Spleen (tissue), 11 donors: ENCODE results near the gene GPRC5C. TPM values are rescaled to one million over a fixed set of nuclear protein-coding genes. Genes with fewer than 3 reads are reported as not detected.

Source experiments
- DNase-seq: peaks from one replicate; pipeline ENCODE4 v3.0.0-alpha.2; 2020
- H3K27ac ChIP-seq, 8 donors: fragments of 200-600 bp; sonication (generic) in 7 of 8; 1 replicate in 4 of 8; 2 replicates in 4 of 8; pipeline versions ENCODE4 v1.5.0 to v1.8.0; 2016 to 2021; ENCODE audit warnings: inconsistent platforms in 4 of 8, mild to moderate bottlenecking in 4 of 8, moderate library complexity in 1 of 8
- H3K27me3 ChIP-seq, 7 donors: fragments of 200-600 bp; sonication (generic) in 6 of 7; replicated peaks in 1 of 7; 1 replicate in 4 of 7; 2 replicates in 3 of 7; pipeline versions ENCODE4 v1.5.0 to v1.8.0; 2016 to 2021; ENCODE audit warnings: inconsistent platforms in 3 of 7, mild to moderate bottlenecking in 1 of 7
- H3K36me3 ChIP-seq, 6 donors: fragments of 200-600 bp; sonication (generic) in 5 of 6; 1 replicate in 4 of 6; 2 replicates in 2 of 6; pipeline versions ENCODE4 v1.5.0 to v1.8.0; 2016 to 2021; ENCODE audit warnings: inconsistent platforms in 2 of 6
- H3K4me1 ChIP-seq, 6 donors: fragments of 200-600 bp; sonication (generic) in 5 of 6; 1 replicate in 3 of 6; 2 replicates in 3 of 6; pipeline versions ENCODE4 v1.5.0 to v1.8.0; 2016 to 2021; ENCODE audit warnings: inconsistent platforms in 3 of 6
- H3K4me3 ChIP-seq, 8 donors: fragments of 200-600 bp; sonication (generic) in 7 of 8; 1 replicate in 4 of 8; 2 replicates in 4 of 8; pipeline versions ENCODE4 v1.5.0 to v1.8.0; 2016 to 2021; ENCODE audit warnings: inconsistent platforms in 4 of 8, mild to moderate bottlenecking in 4 of 8, moderate library complexity in 2 of 8
- H3K9me3 ChIP-seq, 8 donors: fragments of 200-600 bp; sonication (generic) in 7 of 8; 1 replicate in 4 of 8; 2 replicates in 4 of 8; pipeline versions ENCODE4 v1.5.0 to v1.8.0; 2016 to 2021; ENCODE audit warnings: inconsistent platforms in 4 of 8
- POLR2A ChIP-seq, 3 donors: fragments of 450-650 bp; IDR thresholded peaks; one replicate each; pipeline ENCODE4 v1.5.1; 2017; ENCODE audit warnings: antibody characterized with exemption in 3 of 3, mild to moderate bottlenecking in 1 of 3
- POLR2AphosphoS5 ChIP-seq, 3 donors: sonication (generic); formaldehyde crosslinking; IDR thresholded peaks; one replicate each; pipeline ENCODE4 v1.5.1; 2017; ENCODE audit warnings: antibody characterized with exemption in 3 of 3
- WGBS, 5 donors: extraction: QIAGEN DNeasy Blood & Tissue Kit in 3 of 5; methylation state at CpG; one replicate each; pipeline versions ENCODE4 v1.1.5 to v1.1.7; 2013 to 2018; 5-methylcytosine and 5-hydroxymethylcytosine counted together
- intact Hi-C: fragments of 100-400 bp; cut with DNase I; formaldehyde crosslinking; loops from one replicate; pipeline ENCODE4 v1.15.0; 2023; ENCODE audit warnings: low total_unique reads
- polyA plus RNA-seq, 3 donors: library from polyadenylated mRNA; stranded (reverse); fragments of 200-250 nt; gene quantifications; one replicate each; pipeline ENCODE4 v1.2.1, GENCODE V29; 2013
- small RNA-seq, 4 donors: library from RNA; depleted of rRNA; stranded (forward); fragments of <200 nt; gene quantifications; one replicate each; pipeline ENCODE3, GENCODE V24; 2016
- total RNA-seq, 7 donors: library from RNA; depleted of rRNA in 3 of 7; stranded (reverse); fragments of >200 nt in 3 of 7; fragmentation: NEBNext Ultra II Directional in 4 of 7; extraction: Animal tissue kit (Norgen Biotek cat#: 25700) in 4 of 7; gene quantifications; one replicate each; pipeline versions ENCODE4 v1.1.0 to v1.2.1, GENCODE V29; 2016 to 2021
- TF ChIP-seq, protein P1 (sequence below), 11 experiments: fragments of 200-600 bp in 7 of 11; fragments of 450-650 bp in 4 of 11; sonication (generic) in 4 of 11; IDR thresholded peaks in 8 of 11; conservative IDR thresholded peaks in 3 of 11; 1 replicate in 7 of 11; 2 replicates in 4 of 11; pipeline versions ENCODE4 v1.4.0 to v1.8.0; 2016 to 2021; ENCODE audit warnings: antibody characterized with exemption in 11 of 11, inconsistent platforms in 4 of 11, mild to moderate bottlenecking in 1 of 11
- donor health status: healthy with polysubstance abuse.
- donor health status: DM: no; HTN: no; CAD: no; lungs with moderate emphysema.
- donor health status: DM: no; HTN: no; CAD: no.
- donor health status: Bipolar disorder and iron deficiency.
- donor health status: healthy.
- donor health status: DM: no; HTN: no; CAD: no.
- donor health status: DM: yes; HTN: yes; CAD: no.

The GPRC5C gene
- total and polyA plus RNA-seq, 10 donors, result 11.0 to 70.0 (median 28.6) TPM

DNA sequence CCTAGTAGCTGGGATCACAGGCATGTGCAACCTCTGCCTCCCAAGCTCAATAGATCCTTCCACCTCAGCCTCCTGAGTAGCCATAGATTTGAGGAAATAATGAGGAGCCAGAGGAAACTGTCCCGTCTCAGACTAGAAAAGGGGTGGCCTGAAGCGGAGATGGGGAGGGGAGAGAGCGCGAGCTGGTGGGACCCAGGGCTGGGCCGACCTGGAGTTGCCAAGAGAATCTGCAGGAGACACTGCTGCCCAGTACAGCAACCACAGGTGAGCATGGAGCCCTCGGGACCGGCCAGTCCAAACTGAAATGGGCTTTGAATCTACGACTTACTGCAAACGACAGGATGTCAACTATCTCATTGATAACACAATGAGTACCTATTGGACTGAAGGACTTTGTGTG is 58.8 kb downstream of the GPRC5C start:
- Histone ChIP-seq H3K36me3 (peaks cover 0 to 28% (median 0%) of the 10 kb centered on the region in 6 donors), H3K27me3 (no peaks in the 10 kb centered on the region), H3K27ac (peak overlapping the region in 1 of 8 donors; percentile 1), H3K4me3 (no peak overlapping the region), H3K9me3 (no peaks in the 10 kb centered on the region), H3K4me1 (peaks cover 0 to 26% (median 4%) of the 10 kb centered on the region in 6 donors)
- WGBS, 5 donors, result 82 to 90% (median 86%) methylated on average over 9 of the region's 9 CpGs
- no peak for DNase-seq
- intact Hi-C loops, result loop anchor here (10.0 kb wide), 1 partner anchor 116 kb away; no protein-coding TSS in a partner anchor
- TF ChIP-seq POLR2A (IDR thresholded peaks at IDR 0.05) (no peak), POLR2AphosphoS5 (IDR thresholded peaks at IDR 0.05) (peak in 1 of 3 donors; percentile 16)
- TF ChIP-seq, protein P1, sequence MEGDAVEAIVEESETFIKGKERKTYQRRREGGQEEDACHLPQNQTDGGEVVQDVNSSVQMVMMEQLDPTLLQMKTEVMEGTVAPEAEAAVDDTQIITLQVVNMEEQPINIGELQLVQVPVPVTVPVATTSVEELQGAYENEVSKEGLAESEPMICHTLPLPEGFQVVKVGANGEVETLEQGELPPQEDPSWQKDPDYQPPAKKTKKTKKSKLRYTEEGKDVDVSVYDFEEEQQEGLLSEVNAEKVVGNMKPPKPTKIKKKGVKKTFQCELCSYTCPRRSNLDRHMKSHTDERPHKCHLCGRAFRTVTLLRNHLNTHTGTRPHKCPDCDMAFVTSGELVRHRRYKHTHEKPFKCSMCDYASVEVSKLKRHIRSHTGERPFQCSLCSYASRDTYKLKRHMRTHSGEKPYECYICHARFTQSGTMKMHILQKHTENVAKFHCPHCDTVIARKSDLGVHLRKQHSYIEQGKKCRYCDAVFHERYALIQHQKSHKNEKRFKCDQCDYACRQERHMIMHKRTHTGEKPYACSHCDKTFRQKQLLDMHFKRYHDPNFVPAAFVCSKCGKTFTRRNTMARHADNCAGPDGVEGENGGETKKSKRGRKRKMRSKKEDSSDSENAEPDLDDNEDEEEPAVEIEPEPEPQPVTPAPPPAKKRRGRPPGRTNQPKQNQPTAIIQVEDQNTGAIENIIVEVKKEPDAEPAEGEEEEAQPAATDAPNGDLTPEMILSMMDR (IDR thresholded peaks at IDR 0.05 in 8 of 11, conservative IDR thresholded peaks at IDR 0.05 in 3 of 11), result no peak

DNA sequence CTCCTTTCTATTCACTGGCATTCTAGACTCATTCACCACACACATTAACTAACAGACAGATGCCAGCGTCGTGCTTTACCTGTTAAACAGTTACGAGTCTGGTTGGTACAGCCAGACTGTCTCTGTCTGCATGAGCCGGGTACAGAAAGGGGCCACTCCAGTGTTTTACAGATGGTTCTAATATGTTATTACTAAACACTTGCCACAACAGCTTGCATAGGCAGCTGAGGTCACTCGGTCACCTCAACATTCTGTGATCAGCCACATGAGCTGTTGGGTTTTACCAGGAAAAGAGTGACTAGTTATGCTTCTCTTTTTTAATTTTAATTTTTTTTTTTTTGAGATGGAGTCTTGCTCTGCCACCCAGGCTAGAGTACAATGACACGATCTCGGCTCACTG is 59.7 kb downstream of the GPRC5C start:
- 77 to 84% (median 81%) methylated on average over 7 of the region's 7 CpGs for WGBS, 5 donors
- no peak overlapping the region for H3K4me3 ChIP-seq
- peak overlapping the region in 3 of 8 donors; percentile 30 to 57 (median 37) for H3K27ac ChIP-seq
- peaks cover 0 to 26% (median 4%) of the 10 kb centered on the region in 6 donors for H3K4me1 ChIP-seq
- no peaks in the 10 kb centered on the region for H3K9me3 ChIP-seq
- no peaks in the 10 kb centered on the region for H3K27me3 ChIP-seq
- H3K36me3 ChIP-seq, result peaks cover 0 to 19% (median 0%) of the 10 kb centered on the region in 6 donors
- no peak for DNase-seq
- peak in 1 of 3 donors; percentile 39 for TF ChIP-seq POLR2AphosphoS5 (IDR thresholded peaks at IDR 0.05)
- TF ChIP-seq, protein P1 (IDR thresholded peaks at IDR 0.05 in 8 of 11, conservative IDR thresholded peaks at IDR 0.05 in 3 of 11), result no peak
- intact Hi-C loops, result loop anchor here (10.0 kb wide), 1 partner anchor 117 kb away; no protein-coding TSS in a partner anchor

DNA sequence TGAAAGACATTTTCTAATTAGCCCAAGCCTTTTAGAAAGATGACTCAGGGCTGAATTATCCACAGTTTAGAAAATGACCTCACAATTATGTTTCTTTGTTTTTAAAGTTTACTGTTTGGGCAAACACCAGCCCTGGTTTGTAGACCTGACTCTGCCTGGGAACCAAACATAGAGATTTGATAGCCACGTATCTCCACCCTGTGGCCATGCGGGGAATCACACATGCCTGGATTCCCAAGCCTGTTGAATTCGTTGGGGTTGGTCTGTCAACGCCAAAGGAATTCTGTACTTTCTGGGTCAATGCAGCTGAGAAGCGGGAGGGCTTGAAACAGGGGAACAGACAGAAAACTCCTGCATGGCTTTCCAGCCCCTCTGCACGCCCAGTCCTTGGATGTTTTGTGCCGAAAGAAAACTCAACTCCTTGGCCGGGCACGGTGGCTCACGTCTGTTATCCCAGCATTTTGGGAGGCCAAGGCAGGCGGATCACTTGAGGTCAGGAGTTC is 61.5 kb downstream of the GPRC5C start:
- Histone ChIP-seq H3K4me3 (no peak overlapping the region), H3K36me3 (peaks cover 0 to 3% (median 0%) of the 10 kb centered on the region in 6 donors), H3K27ac (peak overlapping the region in 1 of 8 donors; percentile 11), H3K4me1 (peaks cover 0 to 30% (median 4%) of the 10 kb centered on the region in 6 donors), H3K9me3 (no peaks in the 10 kb centered on the region), H3K27me3 (peaks cover 0 to 5% (median 0%) of the 10 kb centered on the region in 7 donors)
- DNase-seq, result peak; percentile 87
- TF ChIP-seq, protein P1 (IDR thresholded peaks at IDR 0.05 in 8 of 11, conservative IDR thresholded peaks at IDR 0.05 in 3 of 11), result peak; percentile 83 to 98 (median 93)
- TF ChIP-seq POLR2AphosphoS5 (IDR thresholded peaks at IDR 0.05), result peak in 1 of 3 donors; percentile 43
- TF ChIP-seq POLR2A (IDR thresholded peaks at IDR 0.05), result no peak
- 38 to 48% (median 43%) methylated on average over 11 of the region's 11 CpGs for WGBS, 5 donors
- intact Hi-C loops, result loop anchor here (10.0 kb wide), 1 partner anchor 119 kb away; no protein-coding TSS in a partner anchor

Small RNA genes within 50 kb of the gene (small RNA-seq; reads per million reads assigned to genes)
- gene RNA5SP448, result 0.06 to 0.21 (median 0.07) reads per million in 4 donors

Other genes starting within 250 kb of the GPRC5C start
- gene RPL38, start 228.4 kb upstream of the GPRC5C start, total RNA-seq, result 1,000 to 10,000 TPM in 1 of 7 donors, 100 to 1,000 TPM in 6; 311 to 1,013 (median 730) TPM
- 1,000 to 10,000 TPM; 2,252 to 3,463 (median 3,460) TPM for gene RPL38, start 228.4 kb upstream of the GPRC5C start, polyA plus RNA-seq
- 10 to 100 TPM; 15.0 to 22.7 (median 21.0) TPM for gene TTYH2, start 218.5 kb upstream of the GPRC5C start, total RNA-seq
- gene TTYH2, start 218.5 kb upstream of the GPRC5C start, polyA plus RNA-seq, result 1 to 10 TPM; 2.7 to 5.5 (median 4.0) TPM
- gene DNAI2, start 157.9 kb upstream of the GPRC5C start, total RNA-seq, result under 1 TPM in 3 of 7 donors, not detected in 4; 0.23 to 0.67 (median 0.29) TPM
- under 1 TPM in 2 of 3 donors, not detected in 1; 0.35 to 0.72 TPM for gene DNAI2, start 157.9 kb upstream of the GPRC5C start, polyA plus RNA-seq
- gene KIF19, start 105.9 kb upstream of the GPRC5C start, total RNA-seq, result 10 to 100 TPM; 15.9 to 48.2 (median 24.1) TPM
- gene KIF19, start 105.9 kb upstream of the GPRC5C start, polyA plus RNA-seq, result 10 to 100 TPM in 2 of 3 donors, 1 to 10 TPM in 1; 5.7 to 22.8 (median 13.3) TPM
- under 1 TPM in 1 of 7 donors, not detected in 6; 0.51 TPM for gene BTBD17, start 70.2 kb upstream of the GPRC5C start, total RNA-seq
- gene BTBD17, start 70.2 kb upstream of the GPRC5C start, polyA plus RNA-seq, result under 1 TPM in 1 of 3 donors, not detected in 2; 0.06 TPM
- 1 to 10 TPM in 6 of 7 donors, under 1 TPM in 1; 0.85 to 3.1 (median 2.2) TPM for gene GPR142, start 64.6 kb upstream of the GPRC5C start, total RNA-seq
- under 1 TPM; 0.09 to 0.93 (median 0.18) TPM for gene GPR142, start 64.6 kb upstream of the GPRC5C start, polyA plus RNA-seq
- gene CD300A, start 34.5 kb downstream of the GPRC5C start, total RNA-seq, result 100 to 1,000 TPM in 6 of 7 donors, 10 to 100 TPM in 1; 95.6 to 142 (median 111) TPM
- gene CD300A, start 34.5 kb downstream of the GPRC5C start, polyA plus RNA-seq, result 10 to 100 TPM; 34.2 to 93.3 (median 76.1) TPM
- gene CD300LB, start 99.4 kb downstream of the GPRC5C start, total RNA-seq, result 1 to 10 TPM; 1.2 to 5.6 (median 3.0) TPM
- gene CD300LB, start 99.4 kb downstream of the GPRC5C start, polyA plus RNA-seq, result 1 to 10 TPM in 2 of 3 donors, under 1 TPM in 1; 0.47 to 2.0 (median 1.0) TPM
- gene CD300C, start 114.0 kb downstream of the GPRC5C start, total RNA-seq, result 10 to 100 TPM in 2 of 7 donors, 1 to 10 TPM in 5; 4.3 to 10.3 (median 6.0) TPM
- 1 to 10 TPM in 2 of 3 donors, under 1 TPM in 1; 0.96 to 1.2 (median 1.0) TPM for gene CD300C, start 114.0 kb downstream of the GPRC5C start, polyA plus RNA-seq
- 10 to 100 TPM in 1 of 7 donors, 1 to 10 TPM in 4, not detected in 2; 1.8 to 20.0 (median 3.7) TPM for gene CD300H, start 135.4 kb downstream of the GPRC5C start, total RNA-seq
- gene CD300H, start 135.4 kb downstream of the GPRC5C start, polyA plus RNA-seq, result 1 to 10 TPM; 1.5 to 4.8 (median 4.1) TPM
- gene CD300LD, start 160.2 kb downstream of the GPRC5C start, total RNA-seq, result 1 to 10 TPM in 1 of 7 donors, not detected in 6; 1.4 TPM
- gene CD300LD, start 160.2 kb downstream of the GPRC5C start, polyA plus RNA-seq, result under 1 TPM in 1 of 3 donors, not detected in 2; 0.06 TPM
- 10 to 100 TPM in 3 of 7 donors, 1 to 10 TPM in 4; 1.7 to 20.3 (median 6.4) TPM for gene CD300E, start 191.7 kb downstream of the GPRC5C start, total RNA-seq
- 1 to 10 TPM in 2 of 3 donors, under 1 TPM in 1; 0.99 to 5.3 (median 3.0) TPM for gene CD300E, start 191.7 kb downstream of the GPRC5C start, polyA plus RNA-seq